Mesenchymal stem cell (in vitro differentiated cells and primary cell): ENCODE data around the gene THPO.

Experiments used
- DNase-seq: peaks from one replicate; pipeline ENCODE4 v3.0.0-alpha.2; 2013
- H2AFZ ChIP-seq: one replicate; pipeline ENCODE4 v1.6.1; 2013; ENCODE audit warnings: low read depth, mild to moderate bottlenecking, control low read depth, inconsistent platforms, low read length, moderate library complexity
- H2AK5ac ChIP-seq: 2 replicates; pipeline ENCODE4 v1.6.1; 2013; ENCODE audit warnings: low read length, moderate library complexity, mild to moderate bottlenecking, inconsistent platforms; ENCODE audit not compliant: severe bottlenecking
- H2BK120ac ChIP-seq: one replicate; pipeline ENCODE4 v1.6.1; 2013; ENCODE audit warnings: low read depth, mild to moderate bottlenecking, inconsistent platforms, low read length, moderate library complexity
- H2BK12ac ChIP-seq, 2 experiments: one replicate each; pipeline ENCODE4 v1.6.1; 2013; ENCODE audit warnings: inconsistent platforms in 2 of 2, low read length in 2 of 2, mild to moderate bottlenecking in 2 of 2, moderate library complexity in 2 of 2, control low read depth in 1 of 2
- H2BK15ac ChIP-seq: one replicate; pipeline ENCODE4 v1.6.1; 2013; ENCODE audit warnings: mild to moderate bottlenecking, low read depth, inconsistent platforms; ENCODE audit not compliant: poor library complexity, severe bottlenecking
- H2BK5ac ChIP-seq: 2 replicates; pipeline ENCODE4 v1.6.1; 2013; ENCODE audit warnings: low read depth, mild to moderate bottlenecking, low read length, control low read depth, inconsistent platforms; ENCODE audit not compliant: poor library complexity, severe bottlenecking
- H3K14ac ChIP-seq, 2 experiments: one replicate each; pipeline ENCODE4 v1.6.1; 2013; ENCODE audit warnings: inconsistent platforms in 2 of 2, low read length in 2 of 2, control low read depth in 1 of 2, mild to moderate bottlenecking in 1 of 2, moderate library complexity in 1 of 2
- H3K18ac ChIP-seq, 2 experiments: one replicate each; pipeline ENCODE4 v1.6.1; 2013; ENCODE audit warnings: inconsistent platforms in 2 of 2, low read length in 2 of 2, control low read depth in 1 of 2, low read depth in 1 of 2, mild to moderate bottlenecking in 1 of 2
- H3K23ac ChIP-seq, 2 experiments: one replicate each; pipeline ENCODE4 v1.6.1; 2013; ENCODE audit warnings: inconsistent platforms in 2 of 2, low read length in 2 of 2, mild to moderate bottlenecking in 2 of 2, moderate library complexity in 2 of 2, control low read depth in 1 of 2
- H3K27ac ChIP-seq: 2 replicates; pipeline ENCODE4 v1.5.1; 2013; ENCODE audit warnings: mild to moderate bottlenecking, moderate library complexity, low read length, control low read depth, inconsistent platforms; ENCODE audit not compliant: poor library complexity, severe bottlenecking
- H3K27me3 ChIP-seq, 2 experiments: 2 replicates each; pipeline versions ENCODE4 v1.6.1 to v1.7.0; 2013; ENCODE audit warnings: low read length in 2 of 2, mild to moderate bottlenecking in 2 of 2, moderate library complexity in 2 of 2, control low read depth in 1 of 2, inconsistent platforms in 1 of 2; ENCODE audit not compliant: control insufficient read depth in 1 of 2, insufficient read depth in 1 of 2
- H3K36me3 ChIP-seq, 2 experiments: 2 replicates each; pipeline versions ENCODE4 v1.6.1 to v1.7.0; 2013; ENCODE audit warnings: low read length in 2 of 2, control low read depth in 1 of 2, inconsistent platforms in 1 of 2, low read depth in 1 of 2, mild to moderate bottlenecking in 1 of 2; ENCODE audit not compliant: insufficient read depth in 2 of 2, control insufficient read depth in 1 of 2
- H3K4ac ChIP-seq, 2 experiments: one replicate each; pipeline ENCODE4 v1.6.1; 2013; ENCODE audit warnings: inconsistent platforms in 2 of 2, low read length in 2 of 2, mild to moderate bottlenecking in 2 of 2, moderate library complexity in 2 of 2, control low read depth in 1 of 2, low read depth in 1 of 2
- H3K4me1 ChIP-seq: 2 replicates; pipeline ENCODE4 v1.6.1; 2013; ENCODE audit warnings: low read depth, low read length, control low read depth; ENCODE audit not compliant: control insufficient read depth, insufficient read depth
- H3K4me2 ChIP-seq: 2 replicates; pipeline ENCODE4 v1.6.1; 2013; ENCODE audit warnings: low read length, mild to moderate bottlenecking, inconsistent platforms; ENCODE audit not compliant: poor library complexity, severe bottlenecking
- H3K4me3 ChIP-seq, 2 experiments: 2 replicates each; pipeline versions ENCODE4 v1.5.1 to v1.7.0; 2013; ENCODE audit warnings: low read length in 2 of 2, mild to moderate bottlenecking in 2 of 2, control low read depth in 1 of 2, low read depth in 1 of 2; ENCODE audit not compliant: insufficient read depth in 1 of 2
- H3K79me1 ChIP-seq: replicated peaks from 2 replicates; pipeline ENCODE4 v1.6.1; 2013; ENCODE audit warnings: mild to moderate bottlenecking, control low read depth, low read length, inconsistent platforms; ENCODE audit not compliant: poor library complexity, severe bottlenecking
- H3K9ac ChIP-seq: 2 replicates; pipeline ENCODE4 v1.7.0; 2013; ENCODE audit warnings: mild to moderate bottlenecking, low read length, moderate library complexity
- H3K9me3 ChIP-seq: 2 replicates; pipeline ENCODE4 v1.7.0; 2013; ENCODE audit warnings: mild to moderate bottlenecking, low read length; ENCODE audit not compliant: control insufficient read depth
- H4K8ac ChIP-seq: one replicate; pipeline ENCODE4 v1.6.1; 2013; ENCODE audit warnings: inconsistent platforms, mild to moderate bottlenecking, low read length, moderate library complexity
- H4K91ac ChIP-seq: one replicate; pipeline ENCODE4 v1.6.1; 2013; ENCODE audit warnings: mild to moderate bottlenecking, low read length, inconsistent platforms
- WGBS: methylation state at CpG from one replicate; pipeline ENCODE4 v1.1.7; 2013; ENCODE audit warnings: mixed read lengths; 5-methylcytosine and 5-hydroxymethylcytosine counted together

THPO gene

DNA sequence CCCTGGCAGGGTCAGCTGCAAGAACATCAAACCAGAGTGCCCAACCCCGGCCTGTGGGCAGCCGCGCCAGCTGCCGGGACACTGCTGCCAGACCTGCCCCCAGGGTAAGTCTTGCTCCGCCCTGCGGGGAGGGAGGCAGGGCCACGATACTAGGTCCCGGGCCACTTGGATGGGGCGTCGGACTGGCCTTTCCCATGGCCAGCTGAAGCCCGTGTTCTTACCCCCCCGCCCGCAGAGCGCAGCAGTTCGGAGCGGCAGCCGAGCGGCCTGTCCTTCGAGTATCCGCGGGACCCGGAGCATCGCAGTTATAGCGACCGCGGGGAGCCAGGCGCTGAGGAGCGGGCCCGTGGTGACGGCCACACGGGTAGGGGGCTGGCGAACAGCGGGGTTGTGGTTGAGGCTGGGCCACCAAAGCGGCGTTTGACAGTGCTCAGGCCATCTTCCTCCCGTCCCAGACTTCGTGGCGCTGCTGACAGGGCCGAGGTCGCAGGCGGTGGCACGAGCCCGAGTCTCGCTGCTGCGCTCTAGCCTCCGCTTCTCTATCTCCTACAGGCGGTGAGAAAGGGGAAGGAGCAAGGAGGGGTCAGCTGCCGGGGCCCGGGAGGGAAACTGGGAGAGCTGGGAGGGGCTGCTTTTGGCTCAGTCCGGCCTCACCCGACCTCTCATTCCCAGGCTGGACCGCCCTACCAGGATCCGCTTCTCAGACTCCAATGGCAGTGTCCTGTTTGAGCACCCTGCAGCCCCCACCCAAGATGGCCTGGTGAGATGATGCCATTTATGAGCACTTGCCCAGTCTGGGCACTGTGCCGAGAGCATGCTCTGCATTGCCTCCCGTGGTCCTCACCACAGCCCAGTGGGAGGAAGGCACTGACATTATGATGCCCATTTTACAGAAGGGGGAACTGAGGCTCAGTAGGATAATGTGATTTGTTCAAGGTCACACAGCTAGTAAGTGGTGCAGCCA lies 3.5 kb upstream of the THPO start:
- Histone ChIP-seq H2BK120ac (no peak overlapping the region), H2AK5ac (no peak overlapping the region), H3K27me3 (peaks cover 34 to 76% of the 10 kb centered on the region in 2 experiments), H3K79me1 (no peaks in the 10 kb centered on the region), H3K9ac (no peak overlapping the region), H3K23ac (peak overlapping the region in 1 of 2 experiments; percentile 98), H3K9me3 (no peaks in the 10 kb centered on the region), H2BK15ac (no peak overlapping the region), H4K8ac (no peak overlapping the region), H2BK5ac (no peak overlapping the region), H3K4me1 (peaks cover 22% of the 10 kb centered on the region), H2BK12ac (no peak overlapping the region), H3K18ac (peak overlapping the region in 1 of 2 experiments; percentile 55), H3K27ac (no peak overlapping the region), H2AFZ (no peak overlapping the region), H3K4me3 (peak overlapping the region; percentile 3 to 69), H3K4ac (no peak overlapping the region), H3K14ac (no peak overlapping the region), H3K36me3 (no peaks in the 10 kb centered on the region), H4K91ac (no peak overlapping the region), H3K4me2 (peak overlapping the region; percentile 30)
- DNase-seq = peak; percentile 39
- 8% methylated on average over 42 of the region's 55 CpGs for WGBS

DNA sequence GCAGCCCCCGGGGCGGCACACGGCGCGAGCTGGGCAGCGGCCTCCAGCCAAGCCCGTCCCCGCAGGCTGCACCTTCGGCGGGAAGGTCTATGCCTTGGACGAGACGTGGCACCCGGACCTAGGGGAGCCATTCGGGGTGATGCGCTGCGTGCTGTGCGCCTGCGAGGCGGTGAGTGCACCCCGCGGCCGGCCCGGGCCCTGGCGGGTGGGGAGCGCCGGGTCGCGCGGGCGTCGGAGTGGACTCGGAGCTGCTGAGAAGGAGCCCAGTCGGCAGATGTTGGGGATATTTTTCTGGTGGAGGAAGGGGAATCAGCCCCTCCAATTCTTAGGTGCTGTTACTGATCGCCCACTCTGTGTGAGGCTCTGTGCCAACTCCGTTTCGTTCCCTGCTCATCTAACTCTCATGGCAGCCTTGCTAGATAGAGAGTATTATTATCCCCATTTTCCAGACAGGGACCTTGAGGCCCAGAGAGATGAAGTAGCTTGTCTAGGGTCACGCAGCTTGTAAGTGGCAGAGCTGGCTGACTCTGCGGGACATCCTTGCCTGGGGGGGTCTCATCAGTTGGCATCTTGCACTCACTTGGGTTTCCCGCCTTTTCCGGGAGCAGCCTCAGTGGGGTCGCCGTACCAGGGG lies 2.7 kb upstream of the THPO start:
- H4K91ac ChIP-seq = no peak overlapping the region
- no peak overlapping the region for H2BK12ac ChIP-seq
- no peak overlapping the region for H2AK5ac ChIP-seq
- peak overlapping the region; percentile 58 for H2AFZ ChIP-seq
- H3K4me1 ChIP-seq = peaks cover 19% of the 10 kb centered on the region
- H3K18ac ChIP-seq = peak overlapping the region in 1 of 2 experiments; percentile 53
- no peak overlapping the region for H3K27ac ChIP-seq
- peak overlapping the region; percentile 42 to 69 for H3K4me3 ChIP-seq
- WGBS = 2% methylated on average over 31 of the region's 42 CpGs
- H2BK15ac ChIP-seq = no peak overlapping the region
- H3K14ac ChIP-seq = no peak overlapping the region
- peak overlapping the region; percentile 80 for H3K4me2 ChIP-seq
- no peaks in the 10 kb centered on the region for H3K79me1 ChIP-seq
- no peak overlapping the region for H3K4ac ChIP-seq
- peaks cover 37 to 74% of the 10 kb centered on the region in 2 experiments for H3K27me3 ChIP-seq
- no peaks in the 10 kb centered on the region for H3K36me3 ChIP-seq
- no peaks in the 10 kb centered on the region for H3K9me3 ChIP-seq
- peak overlapping the region; percentile 32 for H3K9ac ChIP-seq
- DNase-seq = no peak
- H2BK120ac ChIP-seq = no peak overlapping the region
- H3K23ac ChIP-seq = peak overlapping the region in 1 of 2 experiments; percentile 98
- H2BK5ac ChIP-seq = no peak overlapping the region
- H4K8ac ChIP-seq = peak overlapping the region; percentile 14

DNA sequence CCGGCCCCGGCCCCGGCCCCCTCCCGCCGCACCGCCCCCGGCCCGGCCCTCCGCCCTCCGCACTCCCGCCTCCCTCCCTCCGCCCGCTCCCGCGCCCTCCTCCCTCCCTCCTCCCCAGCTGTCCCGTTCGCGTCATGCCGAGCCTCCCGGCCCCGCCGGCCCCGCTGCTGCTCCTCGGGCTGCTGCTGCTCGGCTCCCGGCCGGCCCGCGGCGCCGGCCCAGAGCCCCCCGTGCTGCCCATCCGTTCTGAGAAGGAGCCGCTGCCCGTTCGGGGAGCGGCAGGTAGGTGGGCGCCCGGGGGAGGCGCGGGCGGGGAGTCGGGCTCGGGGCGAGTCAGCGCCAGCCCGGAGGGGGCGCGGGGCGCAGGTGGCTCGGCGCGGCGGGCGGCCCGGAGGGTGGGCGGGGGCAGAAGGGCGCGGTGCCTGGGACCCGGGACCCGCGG lies 2.2 kb upstream of the THPO start:
- H3K36me3 ChIP-seq = no peaks in the 10 kb centered on the region
- no peak overlapping the region for H2BK12ac ChIP-seq
- H3K14ac ChIP-seq = no peak overlapping the region
- no peak overlapping the region for H3K27ac ChIP-seq
- H3K27me3 ChIP-seq = peaks cover 39 to 78% of the 10 kb centered on the region in 2 experiments
- H2BK120ac ChIP-seq = peak overlapping the region; percentile 11
- peak overlapping the region; percentile 13 for H2BK15ac ChIP-seq
- peak overlapping the region; percentile 42 to 69 for H3K4me3 ChIP-seq
- H3K9ac ChIP-seq = peak overlapping the region; percentile 32
- no peaks in the 10 kb centered on the region for H3K9me3 ChIP-seq
- H3K4ac ChIP-seq = no peak overlapping the region
- no peak overlapping the region for H2AFZ ChIP-seq
- H3K79me1 ChIP-seq = no peaks in the 10 kb centered on the region
- no peak overlapping the region for H4K8ac ChIP-seq
- peak overlapping the region in 1 of 2 experiments; percentile 53 for H3K18ac ChIP-seq
- H4K91ac ChIP-seq = no peak overlapping the region
- peak; percentile 54 for DNase-seq
- 0% methylated on average over 24 of the region's 62 CpGs for WGBS
- no peak overlapping the region for H2AK5ac ChIP-seq
- peaks cover 19% of the 10 kb centered on the region for H3K4me1 ChIP-seq
- H3K23ac ChIP-seq = no peak overlapping the region
- H2BK5ac ChIP-seq = no peak overlapping the region
- H3K4me2 ChIP-seq = peak overlapping the region; percentile 80
